Hippocampal formation (tissue), 2 donors: ENCODE results near the gene C16orf96.

Experiments
- DNase-seq, 2 donors: peaks; one replicate each; lab custom pipeline; 2025; lab: John Stamatoyannopoulos, UW

Gene C16orf96

DNA sequence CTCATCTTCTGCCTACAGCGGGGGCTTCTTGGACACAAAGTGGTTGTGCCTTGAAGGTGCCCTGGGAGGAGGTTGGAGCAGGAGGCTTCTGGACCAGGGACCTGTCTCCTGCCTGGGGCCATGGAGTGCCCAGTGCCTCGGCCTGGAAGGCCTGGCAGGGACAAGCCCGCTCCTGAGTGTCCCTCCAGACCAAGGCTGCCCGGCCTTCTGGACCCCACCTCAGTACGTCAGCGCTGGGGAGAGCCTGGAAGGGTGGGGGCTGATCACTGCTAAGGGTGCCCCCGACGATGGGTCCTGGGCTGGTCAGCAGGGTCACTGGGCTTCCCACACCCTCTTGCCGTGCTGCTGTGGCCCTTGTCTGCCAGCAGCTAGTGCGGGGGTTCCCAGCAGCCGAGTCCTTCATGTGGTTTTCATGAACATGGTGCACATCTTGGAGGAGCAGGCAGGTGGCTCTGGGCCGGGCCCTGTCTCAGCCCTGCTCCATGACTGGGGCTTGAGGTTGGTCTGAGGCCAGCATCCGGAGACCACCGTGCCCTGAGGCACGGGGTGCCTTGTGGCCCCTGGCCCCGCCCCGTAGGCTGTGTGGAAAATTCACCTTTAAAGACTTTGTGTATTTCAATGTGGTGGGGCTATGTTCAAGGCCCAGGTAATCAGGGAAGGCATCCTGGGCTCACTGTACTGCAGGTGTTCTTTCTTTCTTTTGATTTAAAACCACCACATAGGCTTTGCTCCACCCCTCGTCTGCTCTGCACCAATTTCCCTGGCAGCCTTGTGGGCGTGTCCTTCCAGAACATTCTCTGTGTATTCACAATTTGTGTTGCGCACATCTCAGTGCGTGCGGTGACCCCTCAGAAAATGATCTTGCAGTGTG is 90.9 kb downstream of the C16orf96 start:
- DNase-seq, result no peak

DNA sequence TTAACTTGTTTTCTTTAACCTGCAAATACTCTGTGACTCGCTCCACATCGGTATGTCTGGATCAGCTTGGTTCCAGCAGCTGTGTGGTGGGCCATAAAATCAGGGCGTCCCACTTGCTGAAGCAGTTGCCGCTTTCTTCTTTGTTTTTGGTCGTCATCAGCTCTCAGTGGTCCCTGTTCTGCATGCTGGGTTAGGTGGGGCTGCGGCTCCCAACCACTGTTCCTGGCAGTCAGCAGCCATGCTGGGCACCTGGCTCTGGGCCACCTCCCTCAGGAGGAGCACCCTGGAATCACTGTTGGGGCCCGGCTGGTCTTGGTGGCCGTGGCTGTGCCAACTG is 91.5 kb downstream of the C16orf96 start:
- DNase-seq, result no peak

DNA sequence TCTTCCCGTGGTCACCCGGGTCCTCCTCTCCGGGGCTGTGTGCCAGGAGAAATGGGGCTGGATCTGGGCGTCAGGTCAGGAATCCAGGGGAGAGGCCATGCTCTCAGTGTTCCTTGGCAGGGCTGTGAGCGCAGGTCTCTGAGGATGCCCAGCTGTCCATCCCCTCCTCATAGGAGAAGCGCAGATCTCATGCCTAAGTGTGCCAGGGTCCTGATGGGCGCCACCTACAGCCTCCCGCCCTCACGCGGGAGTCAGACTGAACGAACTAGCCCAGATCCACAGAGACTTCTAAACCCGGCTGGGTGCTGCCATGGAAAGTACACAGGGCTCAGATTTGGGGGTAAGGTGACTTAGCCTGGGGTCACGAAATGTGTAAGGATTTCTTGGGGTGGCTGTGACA is 92.8 kb downstream of the C16orf96 start:
- DNase-seq, result no peak

- no peak for DNase-seq
Observed at GRCh38 chr16:4649744-4650442, 93.8 kb downstream of the C16orf96 start.
